ENCODE data around the gene SIN3B. TPM values are rescaled to one million over a fixed set of nuclear protein-coding genes. Genes with fewer than 3 reads are reported as not detected.

SIN3B gene
- polyA plus RNA-seq, 2 of the 4 experiments (the other 2 are of a cell fraction): 12.2 to 21.3 TPM

GRCh38 chr19:16837035-16837362, 7.8 kb downstream of the SIN3B start (continued):
- TF ChIP-seq REST (IDR thresholded peaks at IDR 0.05): no peak
- no peak for TF ChIP-seq KDM1A (IDR thresholded peaks at IDR 0.05; ENCODE audit: low read depth)
- TF ChIP-seq RNF2 (IDR thresholded peaks at IDR 0.05; ENCODE audit: borderline replicate concordance, low read depth): no peak
- no peak for TF ChIP-seq PBX3 (IDR thresholded peaks at IDR 0.05)
- no peak for TF ChIP-seq FOXS1 (CRISPR knock-in tag; IDR thresholded peaks at IDR 0.05)

- 95% methylated on average over 15 of the region's 15 CpGs for whole genome bisulfite sequencing (ENCODE audit: missing lambda C conversion rate)
- Histone ChIP-seq H3K9me3 (no peaks in the 10 kb centered on the region), H3K4me1 (no peaks in the 10 kb centered on the region), H3K27ac (no peak overlapping the region), H3K4me3 (no peak overlapping the region), H3K4me2 (no peak overlapping the region)
- no peak for TF ChIP-seq CEBPB (IDR thresholded peaks at IDR 0.05)
- no peak for TF ChIP-seq FOXS1 (CRISPR knock-in tag; IDR thresholded peaks at IDR 0.05)
- no peak for TF ChIP-seq JUN (IDR thresholded peaks at IDR 0.05)
- TF ChIP-seq HOXB13 (CRISPR knock-in tag; IDR thresholded peaks at IDR 0.05; ENCODE audit: low read depth): no peak
- TF ChIP-seq HOXA7 (CRISPR knock-in tag; IDR thresholded peaks at IDR 0.05): no peak
- no peak for TF ChIP-seq TP53 (CRISPR knock-in tag; IDR thresholded peaks at IDR 0.05)
- TF ChIP-seq ELK1 (IDR thresholded peaks at IDR 0.05; ENCODE audit: low read depth, low read length): no peak
- TF ChIP-seq HES2 (IDR thresholded peaks at IDR 0.05): no peak
- no peak for TF ChIP-seq BHLHE40 (IDR thresholded peaks at IDR 0.05; ENCODE audit: low read depth, low read length)
- no peak for TF ChIP-seq CBX8 (IDR thresholded peaks at IDR 0.05)
- TF ChIP-seq E2F6 (IDR thresholded peaks at IDR 0.05; ENCODE audit: borderline replicate concordance, low read depth): no peak
- no peak for TF ChIP-seq REST (IDR thresholded peaks at IDR 0.05)
- TF ChIP-seq MAZ (IDR thresholded peaks at IDR 0.05; ENCODE audit: borderline replicate concordance, low read depth, low read length): no peak
- TF ChIP-seq ATOH8 (CRISPR knock-in tag; IDR thresholded peaks at IDR 0.05; ENCODE audit: low read depth): no peak
- TF ChIP-seq NPAS2 (CRISPR knock-in tag; IDR thresholded peaks at IDR 0.05; ENCODE audit: borderline replicate concordance): no peak
- TF ChIP-seq POLR2AphosphoS2 (conservative IDR thresholded peaks at IDR 0.05; ENCODE audit: low read length): no peak
- TF ChIP-seq EHMT2 (IDR thresholded peaks at IDR 0.05; ENCODE audit: low read depth): no peak
- TF ChIP-seq GATA3 (IDR thresholded peaks at IDR 0.05; ENCODE audit: borderline replicate concordance): no peak
- ATAC-seq (no peak), FAIRE-seq (no peak), DNase-seq (ENCODE audit: low read depth in 1 of 2, low spot score in 1 of 2) (no peak)
- ChIA-PET POLR2A (interaction anchor here (0.5 to 0.7 kb wide), 2 partner anchors 10 to 269 kb away, joined by 3 to 7 read pairs; no protein-coding TSS in a partner anchor), CTCF (no interaction called here)
Observed at GRCh38 chr19:16841391-16841926, 12.3 kb downstream of the SIN3B start.
